ENCODE data around the gene NRF1. TPM values are rescaled to one million over a fixed set of nuclear protein-coding genes. Genes with fewer than 3 reads are reported as not detected.

NRF1 gene
- total RNA-seq, 1 experiment from 2014 or later, result 19.3 TPM

DNA sequence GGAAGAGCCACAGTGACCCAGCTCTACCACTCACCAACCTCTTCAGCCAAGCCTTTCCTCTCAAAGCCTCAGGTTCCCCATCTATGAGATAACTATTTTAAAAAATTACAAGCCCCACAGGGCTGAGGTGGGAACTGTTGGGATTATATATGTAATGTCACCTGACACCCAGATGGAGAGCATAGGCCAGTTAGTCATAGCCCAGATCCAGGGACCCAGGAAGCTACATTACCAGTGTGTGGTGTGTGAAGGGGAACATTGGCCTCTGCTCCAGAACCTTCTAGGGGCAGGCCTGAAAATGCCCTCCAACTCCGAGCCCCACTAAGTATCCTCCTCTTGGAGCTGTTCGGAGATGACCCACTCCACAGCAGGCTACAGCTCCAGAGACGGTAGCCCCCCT is 162.4 kb downstream of the NRF1 start:
- Histone ChIP-seq H3K79me2 (ENCODE audit: insufficient read depth, low read length) (no peaks in the 10 kb centered on the region; the same call in 1 of the 2 replicates), H2BK20ac (ENCODE audit: low read depth, low read length, poor library complexity, severe bottlenecking) (no peak overlapping the region), H3K14ac (ENCODE audit: insufficient read depth, low read length) (no peak overlapping the region; the same call in 1 of the 2 replicates), H2AK5ac (ENCODE audit: insufficient read length, low read length) (no peak overlapping the region), H3K23me2 (ENCODE audit: insufficient read length, low read depth, low read length, poor library complexity, severe bottlenecking) (peaks cover 27% of the 10 kb centered on the region), H4K8ac (replicated peaks; ENCODE audit: insufficient read length, low read depth, low read length) (no peak overlapping the region), H3K4me2 (ENCODE audit: insufficient read depth, insufficient read length, low read length) (no peak overlapping the region), H3K9ac (ENCODE audit: extremely low read depth, insufficient read length, low read length) (no peak overlapping the region), H2BK120ac (ENCODE audit: low read depth, low read length, poor library complexity, severe bottlenecking) (no peak overlapping the region), H2AFZ (ENCODE audit: low read length) (no peak overlapping the region), H4K20me1 (ENCODE audit: control insufficient read depth, insufficient read depth, insufficient read length) (peaks cover 3% of the 10 kb centered on the region), H2BK5ac (ENCODE audit: insufficient read length, low read length) (no peak overlapping the region), H3K56ac (ENCODE audit: insufficient read length, low read depth, low read length) (no peak overlapping the region), H3K9me3 (ENCODE audit: control insufficient read depth, low read depth, low read length) (no peaks in the 10 kb centered on the region), H3K18ac (ENCODE audit: insufficient read length, low read depth, low read length) (no peak overlapping the region), H3T11ph (ENCODE audit: low read length) (no peak overlapping the region), H3K23ac (ENCODE audit: insufficient read length, low read depth, low read length) (no peak overlapping the region), H3K4ac (ENCODE audit: low read depth, low read length) (no peak overlapping the region), H2BK12ac (ENCODE audit: insufficient read length, low read depth, low read length) (no peak overlapping the region), H4K5ac (ENCODE audit: insufficient read length, low read depth, low read length) (no peak overlapping the region), H2BK15ac (ENCODE audit: low read depth, low read length) (no peak overlapping the region), H4K91ac (ENCODE audit: insufficient read length, low read depth, low read length) (no peak overlapping the region), H3K27me3 (ENCODE audit: insufficient read depth, low read length) (peaks cover 18% of the 10 kb centered on the region), H3K4me1 (ENCODE audit: insufficient read depth, low read length) (peaks cover 21% of the 10 kb centered on the region; the same call in 1 of the 2 replicates), H3K79me1 (ENCODE audit: insufficient read depth, low read depth, low read length, poor library complexity, severe bottlenecking) (no peaks in the 10 kb centered on the region), H3K27ac (ENCODE audit: insufficient read length, low read depth, low read length) (no peak overlapping the region)
- Mint-ChIP-seq H3K27me3 (ENCODE audit: low read depth) (peaks cover 55% of the 10 kb centered on the region), H3K9me3 (no peaks in the 10 kb centered on the region), H3K27ac (peak overlapping the region in 1 of 3 experiments; percentile 84; a peak in 1 of 7 replicates), H3K36me3 (ENCODE audit: insufficient read depth in 1 of 3, low read depth in 3 of 3) (peaks cover 0 to 3% (median 2%) of the 10 kb centered on the region in 3 experiments; a peak in 3 of 7 replicates), H3K4me3 (peak overlapping the region in 1 of 2 experiments; percentile 42; a peak in 1 of 5 replicates), H3K4me1 (peaks cover 70 to 86% of the 10 kb centered on the region in 2 experiments)
- TF ChIP-seq, protein P1, sequence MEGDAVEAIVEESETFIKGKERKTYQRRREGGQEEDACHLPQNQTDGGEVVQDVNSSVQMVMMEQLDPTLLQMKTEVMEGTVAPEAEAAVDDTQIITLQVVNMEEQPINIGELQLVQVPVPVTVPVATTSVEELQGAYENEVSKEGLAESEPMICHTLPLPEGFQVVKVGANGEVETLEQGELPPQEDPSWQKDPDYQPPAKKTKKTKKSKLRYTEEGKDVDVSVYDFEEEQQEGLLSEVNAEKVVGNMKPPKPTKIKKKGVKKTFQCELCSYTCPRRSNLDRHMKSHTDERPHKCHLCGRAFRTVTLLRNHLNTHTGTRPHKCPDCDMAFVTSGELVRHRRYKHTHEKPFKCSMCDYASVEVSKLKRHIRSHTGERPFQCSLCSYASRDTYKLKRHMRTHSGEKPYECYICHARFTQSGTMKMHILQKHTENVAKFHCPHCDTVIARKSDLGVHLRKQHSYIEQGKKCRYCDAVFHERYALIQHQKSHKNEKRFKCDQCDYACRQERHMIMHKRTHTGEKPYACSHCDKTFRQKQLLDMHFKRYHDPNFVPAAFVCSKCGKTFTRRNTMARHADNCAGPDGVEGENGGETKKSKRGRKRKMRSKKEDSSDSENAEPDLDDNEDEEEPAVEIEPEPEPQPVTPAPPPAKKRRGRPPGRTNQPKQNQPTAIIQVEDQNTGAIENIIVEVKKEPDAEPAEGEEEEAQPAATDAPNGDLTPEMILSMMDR (conservative IDR thresholded peaks at IDR 0.05), result no peak
- WGBS (ENCODE audit: extremely low coverage, insufficient read length, low lambda C conversion rate), result no CpG with 5 or more reads among the region's 3 CpGs
- DNase-seq, result no peak
